ENCODE results near the gene ANKS3.

The ANKS3 gene, protein sequence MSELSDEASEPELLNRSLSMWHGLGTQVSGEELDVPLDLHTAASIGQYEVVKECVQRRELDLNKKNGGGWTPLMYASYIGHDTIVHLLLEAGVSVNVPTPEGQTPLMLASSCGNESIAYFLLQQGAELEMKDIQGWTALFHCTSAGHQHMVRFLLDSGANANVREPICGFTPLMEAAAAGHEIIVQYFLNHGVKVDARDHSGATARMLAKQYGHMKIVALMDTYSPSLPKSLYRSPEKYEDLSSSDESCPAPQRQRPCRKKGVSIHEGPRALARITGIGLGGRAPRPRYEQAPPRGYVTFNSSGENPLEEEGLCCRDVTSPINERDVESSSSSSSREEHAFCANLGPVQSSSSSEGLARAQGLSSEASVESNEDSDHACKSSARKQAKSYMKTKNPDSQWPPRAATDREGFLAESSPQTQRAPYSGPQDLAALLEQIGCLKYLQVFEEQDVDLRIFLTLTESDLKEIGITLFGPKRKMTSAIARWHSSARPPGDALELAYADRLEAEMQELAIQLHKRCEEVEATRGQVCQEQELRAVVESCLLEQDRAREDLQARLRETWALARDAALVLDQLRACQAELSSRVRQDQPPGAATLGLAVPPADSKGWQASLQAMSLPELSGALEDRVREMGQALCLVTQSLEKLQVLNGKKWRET

DNA sequence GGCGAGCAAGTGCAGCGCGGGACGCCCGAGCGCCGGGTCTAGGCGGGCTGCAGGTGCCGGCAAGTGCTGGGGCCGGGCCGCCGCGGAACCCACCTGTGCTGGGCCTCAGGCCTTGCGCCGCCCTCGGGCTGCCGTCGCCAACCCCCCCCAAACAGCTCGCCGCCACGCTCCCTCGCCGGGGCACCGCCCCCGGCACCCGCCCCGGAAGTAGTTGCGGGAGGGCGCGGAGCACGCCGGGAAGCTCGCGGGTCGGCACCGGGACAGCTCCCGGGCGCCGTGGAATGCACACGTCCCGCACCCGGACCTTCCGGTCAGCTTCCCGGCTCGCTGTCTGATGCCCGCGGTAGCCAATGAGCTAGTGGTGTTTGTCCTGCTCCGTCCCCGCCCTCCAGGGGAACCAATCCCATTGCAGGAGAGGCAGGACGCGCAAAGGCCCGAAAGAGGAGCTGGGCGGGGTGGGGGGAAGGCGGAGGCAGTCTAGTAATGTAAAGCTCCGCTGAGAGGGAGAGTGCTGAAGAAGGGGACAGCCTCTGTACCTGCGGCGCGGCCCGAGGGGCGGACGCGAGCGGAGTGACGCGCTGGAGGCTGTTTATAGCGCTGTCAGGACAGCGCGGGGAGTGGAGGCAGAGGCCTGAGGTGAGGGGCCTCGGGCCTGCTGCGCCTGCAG, at the start of gene ANKS3, which contains the start of gene DNAAF8:
Gene ANKS3, minus strand, starts transcription at position 209 of the 667 bp plus-strand sequence. CDS start 4,122 bp downstream, outside the sequence.
Gene DNAAF8, plus strand, starts transcription at position 475 of the 667 bp plus-strand sequence. CDS start 1,978 bp downstream, outside the sequence.
- peak; percentile 87 for DNase-seq (ENCODE audit: low spot score)

GRCh38 chr16:4783251-4783950, 49.3 kb upstream of the ANKS3 start:
- DNase-seq (ENCODE audit: low spot score) = no peak

DNA sequence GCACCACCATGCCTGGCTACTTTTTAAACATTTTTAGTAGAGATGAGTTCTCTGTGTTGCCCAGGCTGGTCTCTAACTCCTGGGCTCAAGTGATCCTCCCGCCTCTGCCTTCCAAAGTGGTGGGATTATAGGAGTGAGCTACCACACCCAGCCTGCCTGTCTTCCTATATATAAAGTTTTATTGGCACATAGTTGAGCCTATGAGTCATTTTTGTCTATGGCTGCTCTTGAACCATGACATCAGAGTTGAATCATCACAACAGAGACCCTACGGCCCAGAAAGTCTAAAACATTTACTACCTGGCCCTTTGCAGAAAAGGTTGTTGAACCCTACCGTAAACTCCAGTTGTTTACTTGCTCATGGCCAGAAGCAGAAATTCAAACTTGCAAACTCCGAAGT, 46.2 kb upstream of the ANKS3 start:
- no peak for DNase-seq (ENCODE audit: low spot score)

GRCh38 chr16:4778050-4778392, 44.0 kb upstream of the ANKS3 start:
- no peak for DNase-seq (ENCODE audit: low spot score)

DNA sequence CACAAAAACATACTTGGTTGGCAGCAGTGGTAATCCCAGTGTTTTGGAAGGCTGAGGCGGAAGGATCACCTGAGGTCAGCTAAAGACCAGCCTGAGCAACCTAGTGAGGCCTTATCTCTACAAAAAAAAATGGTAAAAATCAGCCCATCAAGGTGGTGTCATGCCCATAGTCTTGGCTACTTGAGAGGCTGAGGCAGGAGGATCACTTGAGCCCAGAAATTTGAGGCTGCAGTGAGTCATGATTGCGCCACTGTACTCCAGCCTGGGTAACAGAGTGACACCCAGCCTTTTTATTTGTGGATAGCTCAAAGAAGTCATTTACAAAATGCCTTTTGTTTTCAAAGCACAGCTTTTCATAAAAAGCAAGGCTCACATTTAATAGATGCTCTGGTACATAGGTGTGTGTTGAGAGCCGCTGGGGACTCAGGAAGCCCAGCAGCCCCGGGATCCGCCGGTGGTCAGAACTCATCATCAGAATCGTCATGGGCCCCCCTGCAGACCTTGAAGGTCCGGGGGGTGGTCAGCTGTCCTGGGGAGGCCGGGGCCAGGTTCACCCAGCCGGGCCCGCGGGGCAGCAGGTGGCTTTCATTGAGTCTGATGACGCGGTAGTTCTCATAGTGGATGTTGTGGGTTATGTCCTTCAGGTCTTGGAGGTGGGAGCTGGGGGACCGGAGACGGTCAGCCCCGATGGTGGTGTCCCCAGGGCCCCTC, 43.4 kb upstream of the ANKS3 start:
- DNase-seq (ENCODE audit: low spot score) = no peak

GRCh38 chr16:4776141-4776705, 42.2 kb upstream of the ANKS3 start:
- no peak for DNase-seq (ENCODE audit: low spot score)

GRCh38 chr16:4775005-4775404, 40.9 kb upstream of the ANKS3 start:
- DNase-seq (ENCODE audit: low spot score) = no peak

DNA sequence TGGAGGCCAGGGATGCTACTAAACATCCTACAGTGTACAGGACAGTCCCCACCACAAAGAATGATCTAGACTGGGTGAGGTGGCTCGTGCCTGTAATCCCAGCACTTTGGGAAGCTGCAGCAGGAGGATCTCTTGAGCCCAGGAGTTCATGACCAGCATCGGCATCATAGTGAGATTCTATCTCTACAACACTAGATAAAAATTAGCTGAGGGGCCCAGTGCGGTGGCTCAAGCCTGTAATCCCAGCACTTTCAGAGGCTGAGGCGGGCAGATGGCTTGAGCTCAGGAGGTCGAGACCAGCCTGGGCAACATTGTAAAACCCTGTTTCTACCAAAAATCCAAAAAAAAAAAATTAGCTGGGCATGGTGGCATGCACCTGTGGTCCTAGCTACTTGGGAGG, 38.3 kb upstream of the ANKS3 start:
- DNase-seq (ENCODE audit: low spot score) = no peak

DNA sequence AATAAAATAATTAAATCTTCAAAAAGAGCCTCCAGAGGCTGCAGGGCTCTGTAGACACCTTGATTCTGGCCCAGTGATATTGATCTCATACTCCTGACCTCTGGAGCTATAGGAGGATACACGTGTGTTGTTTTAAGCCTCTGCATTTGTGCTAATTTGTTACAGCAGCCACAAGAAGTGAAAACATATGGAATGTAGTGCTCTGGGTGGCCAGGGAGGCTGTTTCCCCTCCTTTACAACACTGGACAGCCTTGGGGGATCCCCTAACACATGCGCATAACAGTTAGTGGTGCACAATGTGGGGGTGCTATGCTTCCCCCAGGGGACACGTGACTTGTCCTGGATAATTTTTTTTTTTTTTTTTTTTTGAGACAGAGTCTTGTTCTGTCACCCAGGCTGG, 37.6 kb upstream of the ANKS3 start:
- no peak for DNase-seq (ENCODE audit: low spot score)

DNA sequence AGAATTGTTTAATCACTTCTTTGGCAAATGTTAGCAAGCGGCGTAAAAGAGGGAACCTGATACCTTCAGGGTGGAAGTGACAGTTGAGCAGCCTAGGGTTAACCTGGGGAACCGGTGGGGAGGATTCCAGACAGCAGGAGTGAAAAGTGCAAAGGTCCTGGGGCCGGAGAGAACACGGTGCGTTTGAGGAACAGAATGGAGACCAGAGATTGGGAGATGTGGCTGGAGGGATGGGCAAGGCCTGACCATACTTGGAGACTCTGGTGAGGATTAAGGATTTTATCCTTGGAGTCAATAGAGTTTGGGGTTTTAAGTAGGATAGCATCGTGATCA, 35.2 kb upstream of the ANKS3 start:
- DNase-seq (ENCODE audit: low spot score) = no peak

DNA sequence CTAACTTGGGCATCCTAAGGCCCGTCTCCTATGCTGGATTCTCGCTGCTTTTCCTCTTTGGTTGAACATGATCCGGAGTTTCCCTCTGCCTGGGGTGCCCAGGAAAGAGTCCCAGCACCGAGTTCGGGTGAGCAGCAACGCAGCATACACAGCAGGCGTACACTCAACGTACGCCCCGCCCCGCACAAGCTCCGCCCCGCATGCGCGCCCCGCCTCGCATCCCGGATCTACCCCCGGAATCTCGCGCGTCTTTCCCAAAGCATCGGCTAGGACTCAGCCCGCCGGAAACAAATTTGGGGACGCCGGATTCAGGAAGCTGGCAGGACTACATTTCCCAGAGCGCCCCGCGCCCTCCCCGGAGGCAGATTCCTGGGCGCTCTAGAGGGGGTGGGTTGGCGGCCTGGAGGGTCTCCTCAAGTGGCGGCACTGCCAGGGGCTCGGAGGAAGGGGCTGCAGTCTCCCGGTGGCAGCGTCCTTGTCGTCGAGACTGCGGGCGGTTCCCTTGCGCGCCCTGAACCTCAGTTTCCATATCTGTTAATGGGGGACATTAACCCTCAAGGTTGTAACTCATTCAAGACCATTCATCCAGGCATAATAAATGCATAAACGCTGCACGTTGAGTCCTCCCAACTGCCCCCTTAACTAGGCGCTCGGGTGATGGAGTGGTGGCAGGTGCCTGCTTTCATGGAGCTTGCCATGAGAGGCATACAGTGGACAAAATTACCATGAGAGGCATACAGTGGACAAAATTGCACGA, 34.7 kb upstream of the ANKS3 start:
- DNase-seq (ENCODE audit: low spot score) = peak; percentile 65

GRCh38 chr16:4767872-4768548, 33.9 kb upstream of the ANKS3 start:
- no peak for DNase-seq (ENCODE audit: low spot score)

DNA sequence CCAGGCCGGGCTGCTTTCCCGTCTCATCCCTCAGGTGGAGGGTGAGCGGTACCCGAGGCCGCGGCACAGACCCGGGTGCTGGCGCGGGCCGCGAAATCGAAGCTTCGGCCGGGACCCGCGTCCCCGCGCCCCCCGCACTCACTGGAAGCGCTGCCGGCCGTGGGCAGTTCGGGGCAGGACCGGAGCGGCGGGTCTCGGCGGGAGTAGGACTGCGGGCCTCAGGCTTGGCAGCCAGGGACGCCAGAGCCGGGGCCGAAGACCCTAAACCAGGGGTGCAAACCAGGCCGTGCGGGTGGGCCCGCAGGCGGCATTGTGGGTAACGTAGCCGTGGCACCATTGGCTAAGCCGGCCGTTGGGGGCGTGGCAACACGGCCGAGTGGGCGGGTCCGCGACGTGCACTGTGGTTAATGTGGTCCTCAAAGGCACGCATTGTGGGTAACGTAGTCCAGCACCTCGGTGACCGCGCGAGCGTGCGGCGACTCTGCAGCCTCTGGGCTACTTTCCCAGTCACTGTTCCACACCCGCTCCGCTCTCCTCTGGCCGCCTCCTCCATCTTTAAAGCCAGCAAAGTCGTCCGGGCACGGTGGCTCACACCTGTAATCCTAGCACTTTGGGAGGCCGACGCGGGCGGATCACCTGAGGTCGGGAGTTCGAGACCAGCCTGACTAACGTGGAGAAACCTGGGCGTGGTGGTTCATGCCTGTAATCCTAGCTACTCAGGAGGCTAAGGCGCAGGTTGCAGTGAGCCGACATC, 33.0 kb upstream of the ANKS3 start, which contains the start of gene ZNF500:
Gene ZNF500, minus strand, starts transcription at position 288 of the 754 bp plus-strand sequence. CDS start 1,184 bp downstream, outside the sequence.
- peak; percentile 93 for DNase-seq (ENCODE audit: low spot score)

GRCh38 chr16:4765511-4766474, 31.7 kb upstream of the ANKS3 start:
- no peak for DNase-seq (ENCODE audit: low spot score)

DNA sequence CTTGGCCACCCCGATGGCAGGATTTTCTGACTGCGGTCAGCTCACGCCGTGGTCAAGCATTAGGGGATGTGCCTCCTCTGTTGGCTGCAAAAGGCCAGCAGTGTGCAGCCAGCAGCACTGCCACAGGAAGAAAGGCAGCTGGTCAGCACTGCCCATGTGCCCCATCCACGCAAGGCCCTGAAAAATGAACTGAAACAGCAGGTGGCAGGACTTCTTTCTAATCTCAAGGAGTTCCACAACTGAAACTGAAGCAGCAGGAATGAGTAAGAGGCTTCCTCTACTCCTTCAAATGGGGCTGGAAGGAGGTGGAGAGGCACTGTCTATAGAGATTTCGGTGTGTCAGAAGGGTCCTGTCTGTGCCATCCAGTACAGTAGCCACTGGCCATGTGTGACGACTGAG, 29.7 kb upstream of the ANKS3 start:
- DNase-seq (ENCODE audit: low spot score) = no peak

- DNase-seq (ENCODE audit: low spot score) = no peak
Observed at GRCh38 chr16:4762205-4762604, 28.1 kb upstream of the ANKS3 start.

DNA sequence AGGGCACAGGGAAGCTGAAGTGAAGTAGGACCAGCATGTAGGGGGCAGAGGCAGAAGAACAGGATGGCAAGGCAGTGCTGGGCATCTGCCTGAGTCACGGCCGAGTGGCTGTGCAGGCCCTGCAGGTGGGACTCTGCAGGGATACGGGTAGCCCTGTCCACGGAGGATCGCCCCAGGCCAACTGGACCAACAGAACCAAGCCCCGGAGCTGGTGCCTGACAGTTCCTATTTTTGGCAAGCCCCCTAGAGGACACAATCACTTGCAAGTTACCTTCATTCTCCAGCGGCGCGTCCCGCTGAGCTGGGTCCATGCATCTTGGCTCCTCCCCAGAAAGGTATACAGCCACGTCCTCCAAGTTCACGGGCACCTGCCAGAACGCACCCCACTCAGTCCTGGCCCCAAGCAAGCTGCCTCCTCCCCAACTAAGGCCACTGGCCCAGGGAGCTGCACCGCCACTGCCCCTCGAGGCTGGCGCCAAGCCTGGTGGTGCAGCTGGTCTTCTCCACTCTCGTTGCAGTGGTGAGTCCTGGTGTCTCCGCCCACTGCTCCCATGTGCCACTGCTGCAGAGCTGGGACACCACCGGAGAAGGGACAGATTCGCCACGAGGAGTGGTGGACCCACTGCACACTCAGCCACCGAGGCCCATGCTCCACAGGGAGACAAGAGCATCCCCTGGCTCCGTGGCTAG, 26.3 kb upstream of the ANKS3 start:
- no peak for DNase-seq (ENCODE audit: low spot score)

Measured in hematopoietic multipotent progenitor cell treated with erythropoietin and hydrocortisone succinate and interleukin-3 and kit ligand, for 17 days (in vitro differentiated cells).